Coronary artery (tissue), 2 donors: ENCODE results near the gene BRME1.

ENCODE experiments used
- DNase-seq: peaks from one replicate; pipeline ENCODE4 v3.0.0-alpha.2; 2017; ENCODE audit warnings: low spot score
- H3K27ac ChIP-seq, 2 donors: fragments of 200-600 bp; sonication (generic); one replicate each; pipeline ENCODE4 v1.5.1; 2016 to 2019
- H3K4me3 ChIP-seq: fragments of 200-600 bp; sonication (generic); 2 replicates; pipeline ENCODE4 v1.5.1; 2016; ENCODE audit warnings: mild to moderate bottlenecking, moderate library complexity
- CTCF ChIP-seq: fragments of 200-600 bp; sonication (generic); IDR thresholded peaks from one replicate; pipeline ENCODE4 v1.5.1; 2019; ENCODE audit warnings: antibody characterized with exemption

Gene BRME1

DNA sequence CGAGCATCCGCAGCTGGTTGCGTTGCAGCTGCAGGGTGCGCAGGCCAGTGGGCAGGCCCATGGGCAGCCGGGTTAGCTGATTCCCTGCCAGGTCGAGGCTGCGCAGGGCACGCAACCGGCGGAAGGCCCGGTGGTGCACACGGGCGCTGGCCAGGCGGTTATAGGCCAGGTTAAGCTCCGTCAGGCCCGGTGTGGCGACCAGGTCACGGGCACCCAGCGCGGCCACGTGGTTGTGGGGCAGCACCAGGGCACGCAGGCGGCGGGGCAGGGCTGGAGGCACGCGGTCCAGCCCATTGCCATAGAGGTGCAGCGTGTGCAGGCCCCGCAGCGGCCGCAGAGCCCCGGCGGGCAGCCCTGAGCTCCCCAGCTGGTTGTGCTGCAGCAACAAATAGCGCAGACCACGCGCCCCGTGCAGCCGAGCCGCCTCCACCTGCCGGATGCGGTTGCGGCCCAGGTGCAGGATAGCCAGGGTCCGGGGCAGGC is 27.0 kb upstream of the BRME1 start:
- no peak for DNase-seq
- H3K27ac ChIP-seq: no peak overlapping the region
- no peak overlapping the region for H3K4me3 ChIP-seq
- TF ChIP-seq CTCF: no peak

- TF ChIP-seq CTCF: no peak
Observed at GRCh38 chr19:13932149-13932637, 26.3 kb upstream of the BRME1 start.

GRCh38 chr19:13931391-13932148 is 25.7 kb upstream of the BRME1 start:
- H3K27ac ChIP-seq: no peak overlapping the region
- no peak for TF ChIP-seq CTCF
- DNase-seq: no peak
- H3K4me3 ChIP-seq: no peak overlapping the region

More at GRCh38 chr19:13932149-13932637, 26.3 kb upstream of the BRME1 start:
- no peak for DNase-seq
- no peak overlapping the region for H3K4me3 ChIP-seq
- no peak overlapping the region for H3K27ac ChIP-seq

DNA sequence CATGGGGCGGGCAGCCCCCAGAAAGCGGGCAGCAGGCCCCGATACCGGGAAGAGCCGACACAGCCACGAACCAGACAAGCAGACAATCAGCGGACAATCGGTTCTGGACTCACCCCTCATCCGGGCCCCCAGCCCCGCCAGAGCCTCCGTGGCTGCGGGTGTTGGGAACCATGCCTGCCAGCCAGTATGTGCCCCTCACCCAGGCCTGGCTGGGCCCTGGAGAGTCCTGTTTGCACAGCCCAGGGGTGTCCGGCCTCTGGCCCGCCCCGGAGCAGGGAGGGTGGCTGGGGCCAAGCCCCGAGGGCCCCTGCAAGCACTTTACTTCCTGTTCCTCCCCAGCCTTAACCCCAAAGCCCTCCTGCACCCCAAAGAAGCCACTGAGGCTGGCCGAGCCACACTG is 24.5 kb upstream of the BRME1 start:
- Histone ChIP-seq H3K27ac (no peak overlapping the region), H3K4me3 (no peak overlapping the region)
- DNase-seq: no peak
- no peak for TF ChIP-seq CTCF

- Histone ChIP-seq H3K27ac (no peak overlapping the region), H3K4me3 (no peak overlapping the region)
- no peak for DNase-seq
- no peak for TF ChIP-seq CTCF
Observed at GRCh38 chr19:13929956-13930355, 24.0 kb upstream of the BRME1 start.

DNA sequence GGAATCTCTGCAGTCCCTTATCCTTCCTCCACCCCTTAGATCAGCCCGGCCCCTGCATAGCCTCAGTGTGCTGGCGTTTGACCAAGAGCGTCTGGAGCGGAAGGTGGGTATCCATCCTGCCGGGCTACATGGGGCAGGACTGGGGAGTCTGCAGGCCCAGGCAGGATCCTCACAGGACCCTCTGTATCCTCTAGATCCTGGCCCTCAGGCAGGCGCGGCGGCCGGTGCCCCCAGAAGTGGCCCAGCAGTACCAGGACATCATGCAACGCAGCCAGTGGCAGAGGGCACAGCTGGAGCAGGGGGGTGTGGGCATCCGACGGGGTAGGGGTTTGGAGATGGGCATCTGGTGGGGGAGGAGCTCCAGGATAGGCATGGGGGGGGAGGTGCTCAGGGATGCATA is 23.4 kb upstream of the BRME1 start:
- no peak for DNase-seq

More for the DNA sequence above, 23.4 kb upstream of the BRME1 start:
- TF ChIP-seq CTCF: no peak
- Histone ChIP-seq H3K4me3 (no peak overlapping the region), H3K27ac (no peak overlapping the region)
